Mucosa of descending colon (tissue), 3 donors: ENCODE data around the gene PSMD13. TPM values are rescaled to one million over a fixed set of nuclear protein-coding genes. Genes with fewer than 3 reads are reported as not detected.

Experiments
- ATAC-seq: fragments of 200-7000 bp; cut with Tn5 transposase; one replicate; pipeline ENCODE4 v1.9.1; 2020; ENCODE audit warnings: mild to moderate bottlenecking, moderate library complexity
- DNase-seq, 3 donors: peaks; one replicate each; pipeline ENCODE4 v3.0.0-alpha.2; 2020
- H3K36me3 ChIP-seq: fragments of 200-600 bp; one replicate; pipeline ENCODE4 v1.8.0; 2021; ENCODE audit warnings: low read depth, mild to moderate bottlenecking
- H3K4me1 ChIP-seq: fragments of 200-600 bp; one replicate; pipeline ENCODE4 v1.8.0; 2021; ENCODE audit warnings: low read depth, mild to moderate bottlenecking
- H3K4me3 ChIP-seq: fragments of 200-600 bp; one replicate; pipeline ENCODE4 v1.8.0; 2021; ENCODE audit warnings: mild to moderate bottlenecking
- H3K9me3 ChIP-seq: fragments of 200-600 bp; one replicate; pipeline ENCODE4 v1.8.0; 2021; ENCODE audit warnings: mild to moderate bottlenecking
- intact Hi-C, 2 donors: fragments of 100-400 bp; cut with DNase I in 1 of 2; cut with micrococcal nuclease in 1 of 2; formaldehyde crosslinking; loops; one replicate each; pipeline versions ENCODE4 v1.11.0 to v1.11.1; 2022; cut with DNase I, micrococcal nuclease
- total RNA-seq, 3 donors: library from RNA; stranded (reverse); fragmentation: NEBNext Ultra II Directional in 2 of 3; extraction: Animal tissue kit (Norgen Biotek cat#: 25700) in 2 of 3; gene quantifications; one replicate each; pipeline versions ENCODE4 v1.2.1 to v1.2.4, GENCODE V29; 2021 to 2023
- TF ChIP-seq, protein P1 (sequence below): fragments of 200-600 bp; IDR thresholded peaks from one replicate; pipeline ENCODE4 v1.8.0; 2022; ENCODE audit warnings: antibody characterized with exemption, mild to moderate bottlenecking
- donor health status: DM: no; HTN: no; CAD: no; lungs with moderate emphysema.
- donor health status: DM: no; HTN: no; CAD: no.
- donor health status: DM: no; HTN: yes; CAD: no.

Gene PSMD13
- total RNA-seq, 3 donors from 2014 or later: 92.6 to 110 (median 96.4) TPM

DNA sequence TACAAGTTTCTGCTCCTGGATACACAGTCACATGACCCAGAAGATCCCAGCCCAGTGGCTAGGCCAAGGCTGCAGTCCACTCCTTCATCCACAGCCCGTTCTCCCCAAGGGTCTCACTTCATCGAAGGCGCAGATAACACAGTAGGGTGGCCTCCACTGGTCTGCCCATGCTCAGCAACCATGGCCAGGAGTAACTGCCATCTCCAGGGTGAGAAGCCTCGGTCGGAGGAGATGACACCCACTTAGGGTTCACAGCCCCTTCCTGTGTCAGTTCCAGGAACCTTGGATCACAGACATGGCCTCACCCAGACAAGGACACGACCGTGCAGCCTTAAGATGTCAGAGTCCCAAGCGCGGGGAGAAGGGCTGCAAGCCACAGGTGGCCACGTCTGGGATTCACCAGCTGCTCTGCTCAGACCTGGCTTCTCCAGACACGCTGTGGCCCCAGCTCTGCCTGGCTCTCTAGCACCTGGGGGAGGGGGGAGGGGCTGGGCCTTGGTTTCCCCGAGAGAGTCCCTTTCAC, 32.1 kb upstream of the PSMD13 start:
- no peaks in the 10 kb centered on the region for H3K9me3 ChIP-seq
- H3K4me3 ChIP-seq: no peak overlapping the region
- peaks cover 17% of the 10 kb centered on the region for H3K4me1 ChIP-seq
- intact Hi-C loops: no loop called here
- TF ChIP-seq, protein P1, sequence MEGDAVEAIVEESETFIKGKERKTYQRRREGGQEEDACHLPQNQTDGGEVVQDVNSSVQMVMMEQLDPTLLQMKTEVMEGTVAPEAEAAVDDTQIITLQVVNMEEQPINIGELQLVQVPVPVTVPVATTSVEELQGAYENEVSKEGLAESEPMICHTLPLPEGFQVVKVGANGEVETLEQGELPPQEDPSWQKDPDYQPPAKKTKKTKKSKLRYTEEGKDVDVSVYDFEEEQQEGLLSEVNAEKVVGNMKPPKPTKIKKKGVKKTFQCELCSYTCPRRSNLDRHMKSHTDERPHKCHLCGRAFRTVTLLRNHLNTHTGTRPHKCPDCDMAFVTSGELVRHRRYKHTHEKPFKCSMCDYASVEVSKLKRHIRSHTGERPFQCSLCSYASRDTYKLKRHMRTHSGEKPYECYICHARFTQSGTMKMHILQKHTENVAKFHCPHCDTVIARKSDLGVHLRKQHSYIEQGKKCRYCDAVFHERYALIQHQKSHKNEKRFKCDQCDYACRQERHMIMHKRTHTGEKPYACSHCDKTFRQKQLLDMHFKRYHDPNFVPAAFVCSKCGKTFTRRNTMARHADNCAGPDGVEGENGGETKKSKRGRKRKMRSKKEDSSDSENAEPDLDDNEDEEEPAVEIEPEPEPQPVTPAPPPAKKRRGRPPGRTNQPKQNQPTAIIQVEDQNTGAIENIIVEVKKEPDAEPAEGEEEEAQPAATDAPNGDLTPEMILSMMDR: no peak
- DNase-seq: peak in 1 of 3 donors; percentile 48
- H3K36me3 ChIP-seq: peaks cover 5% of the 10 kb centered on the region
- no peak for ATAC-seq

DNA sequence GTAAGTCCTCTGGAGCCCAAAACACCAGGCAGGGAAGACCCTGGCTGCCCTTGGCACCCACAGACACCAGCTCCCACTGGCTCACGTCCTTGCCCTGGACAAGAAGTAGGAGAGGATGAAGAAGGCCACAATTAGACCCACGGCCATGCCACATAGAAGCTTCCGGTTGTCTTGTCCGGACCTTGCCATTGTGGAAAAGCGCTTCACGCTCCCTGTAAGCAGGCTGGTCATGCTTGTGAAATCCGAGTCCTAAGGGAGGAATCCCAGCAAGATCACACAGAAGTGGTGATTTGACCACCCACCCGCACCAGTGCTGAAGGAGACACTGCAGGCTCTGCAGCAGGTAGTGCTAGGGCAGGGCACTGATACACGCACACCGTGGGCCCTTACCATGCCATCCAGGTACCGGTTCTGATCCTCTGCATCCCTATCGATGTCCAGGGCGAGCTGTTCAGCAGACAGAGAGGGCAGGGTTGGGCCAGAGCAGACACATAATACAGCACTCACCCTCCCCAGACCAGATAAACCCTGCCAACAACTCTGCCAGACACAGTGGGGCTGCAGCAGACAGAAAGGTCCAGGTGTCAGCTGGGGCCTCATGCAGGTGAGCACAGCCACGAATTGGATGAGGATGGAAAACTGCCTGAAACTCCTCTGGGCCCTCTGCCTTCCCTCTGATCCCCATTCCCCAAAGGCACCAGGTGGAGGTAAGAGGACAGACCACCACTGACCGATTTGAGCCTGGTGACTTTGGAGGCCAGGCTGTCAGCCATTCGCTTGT, 31.4 kb upstream of the PSMD13 start:
- Histone ChIP-seq H3K9me3 (no peaks in the 10 kb centered on the region), H3K4me3 (no peak overlapping the region), H3K4me1 (peaks cover 21% of the 10 kb centered on the region), H3K36me3 (peaks cover 5% of the 10 kb centered on the region)
- TF ChIP-seq, protein P1: no peak
- DNase-seq (peak in 1 of 3 donors; percentile 52), ATAC-seq (no peak)
- intact Hi-C loops: no loop called here

DNA sequence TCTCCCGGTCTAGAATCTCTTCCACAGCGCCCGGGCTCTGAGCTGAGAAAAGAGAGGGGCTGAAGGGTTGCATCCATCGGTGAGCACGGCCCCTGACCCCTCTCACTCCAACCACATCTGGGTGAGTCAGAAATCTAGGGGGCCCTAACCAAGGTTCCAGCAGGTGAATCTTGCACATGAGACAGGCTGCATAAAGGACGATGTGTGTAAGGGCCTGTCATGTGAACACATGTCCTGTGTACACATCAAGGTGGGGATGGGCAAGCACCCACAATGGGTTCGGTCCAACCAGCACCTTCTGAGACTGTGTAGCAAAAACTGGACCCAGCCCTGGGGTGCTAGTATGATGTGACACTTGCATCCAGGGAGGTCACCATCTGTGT, 30.8 kb upstream of the PSMD13 start:
- H3K36me3 ChIP-seq: peaks cover 5% of the 10 kb centered on the region
- TF ChIP-seq, protein P1: no peak

DNA sequence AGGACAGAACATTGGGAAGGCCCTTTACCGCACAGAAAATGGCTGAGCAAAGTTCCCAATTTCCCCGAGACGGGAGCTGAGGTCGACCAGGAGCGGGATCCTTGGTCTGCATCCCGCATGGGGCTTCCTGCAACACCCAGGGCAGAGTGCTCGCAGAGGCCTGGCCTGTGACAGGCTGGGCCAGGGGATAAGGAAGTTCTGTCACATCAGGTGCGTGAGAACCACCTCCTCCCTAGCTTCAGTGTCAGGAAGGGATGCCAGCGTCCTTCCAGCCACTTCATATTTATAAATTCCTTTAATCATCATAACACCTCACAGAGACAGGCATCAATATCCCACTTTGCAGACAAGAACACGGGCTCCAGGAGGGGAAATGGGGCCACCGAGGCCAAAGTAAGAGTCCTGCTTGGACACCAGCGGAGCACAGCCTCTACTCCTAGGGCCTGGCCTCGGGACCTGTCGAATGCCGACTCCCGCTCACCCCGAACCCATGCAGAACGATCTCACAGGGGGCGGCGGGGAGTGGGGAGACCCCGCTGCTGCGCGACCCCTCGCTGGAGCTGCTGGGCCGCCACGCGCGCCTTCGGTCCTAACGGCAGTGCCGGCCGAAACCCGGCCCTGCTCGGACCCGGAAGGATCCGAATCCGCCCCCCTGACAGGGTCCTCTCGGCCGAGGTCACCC, 30.1 kb upstream of the PSMD13 start:
- Histone ChIP-seq H3K4me3 (peak overlapping the region; percentile 62), H3K9me3 (no peaks in the 10 kb centered on the region), H3K4me1 (peaks cover 21% of the 10 kb centered on the region), H3K36me3 (peaks cover 5% of the 10 kb centered on the region)
- ATAC-seq: peak; percentile 37
- TF ChIP-seq, protein P1: no peak
- DNase-seq: peak; percentile 56 to 77 (median 71)
- intact Hi-C loops: no loop called here

More for the DNA sequence above, 30.8 kb upstream of the PSMD13 start:
- intact Hi-C loops: no loop called here
- ATAC-seq (no peak), DNase-seq (peak in 1 of 3 donors; percentile 43)
- Histone ChIP-seq H3K4me1 (peaks cover 21% of the 10 kb centered on the region), H3K9me3 (no peaks in the 10 kb centered on the region), H3K4me3 (no peak overlapping the region)

DNA sequence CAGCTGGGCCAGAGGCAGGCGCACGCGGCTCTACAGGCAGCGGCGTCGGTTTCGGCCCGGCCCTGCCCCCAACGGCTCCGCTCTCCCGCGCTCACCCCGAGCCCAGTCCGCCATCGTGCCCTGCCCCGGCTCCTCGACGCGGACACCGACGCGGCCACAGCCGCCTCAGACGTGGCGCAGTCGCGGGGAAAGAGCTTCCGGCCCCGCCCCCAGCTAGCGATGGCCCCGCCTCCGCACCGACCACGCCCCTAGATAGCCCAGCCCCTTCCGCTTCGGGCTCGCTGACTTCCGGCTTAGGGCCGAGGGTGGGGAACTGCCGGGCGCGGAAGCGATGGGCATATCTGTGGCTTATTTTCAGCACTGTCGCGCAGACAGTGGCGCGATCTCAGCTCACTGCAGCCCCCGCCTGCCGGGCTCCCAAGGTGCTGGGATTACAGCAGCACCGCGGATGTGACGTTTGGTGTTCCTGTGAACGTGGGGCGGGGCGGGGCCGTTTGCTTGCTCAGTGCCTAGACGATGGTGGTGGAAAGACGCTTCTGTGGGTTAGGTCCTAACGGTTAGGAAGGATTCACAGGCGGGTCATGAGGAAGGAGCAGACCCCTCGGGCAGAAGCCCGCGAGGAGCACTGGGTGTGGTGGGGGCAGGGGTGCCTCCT, 29.4 kb upstream of the PSMD13 start, which contains the start of the genes BET1L and RIC8A:
Gene BET1L, minus strand, starts transcription at position 192 of the 655 bp plus-strand sequence. Its CDS starts 78 bp downstream, at position 114.
Gene RIC8A, plus strand, starts transcription at position 501 of the 655 bp plus-strand sequence. CDS start 1,147 bp downstream, outside the sequence.
- Histone ChIP-seq H3K4me3 (peak within 1 kb of the TSS; percentile 62), H3K9me3 (no peaks in the 10 kb centered on the region), H3K4me1 (peaks cover 21% of the 10 kb centered on the region), H3K36me3 (peaks cover 5% of the 10 kb centered on the region)
- intact Hi-C loops: no loop called here
- ATAC-seq (peak; percentile 89), DNase-seq (peak; percentile 97 to 99 (median 98))
- TF ChIP-seq, protein P1: peak; percentile 18
